ENCODE measurements around the gene C2CD3.

The C2CD3 gene

GRCh38 chr11:73999581-74000306, 171.1 kb downstream of the C2CD3 start:
- Histone ChIP-seq H3K27ac (ENCODE audit: low read length) (no peak overlapping the region), H3K36me3 (replicated peaks; ENCODE audit: low read depth, low read length) (no peaks in the 10 kb centered on the region), H4K20me1 (ENCODE audit: insufficient read depth, low read length) (no peaks in the 10 kb centered on the region), H3K4me3 (ENCODE audit: low read length) (no peak overlapping the region), H3K4me2 (ENCODE audit: low read length) (no peak overlapping the region), H3K9me3 (ENCODE audit: insufficient read depth, low read length) (no peaks in the 10 kb centered on the region), H3K79me2 (ENCODE audit: low read length) (no peaks in the 10 kb centered on the region), H3K9ac (ENCODE audit: low read length) (no peak overlapping the region), H3K4me1 (ENCODE audit: low read length) (peaks cover 38% of the 10 kb centered on the region), H2AFZ (ENCODE audit: low read depth, low read length) (no peak overlapping the region), H3K27me3 (ENCODE audit: low read depth, low read length) (no peaks in the 10 kb centered on the region)
- TF ChIP-seq, protein P1, sequence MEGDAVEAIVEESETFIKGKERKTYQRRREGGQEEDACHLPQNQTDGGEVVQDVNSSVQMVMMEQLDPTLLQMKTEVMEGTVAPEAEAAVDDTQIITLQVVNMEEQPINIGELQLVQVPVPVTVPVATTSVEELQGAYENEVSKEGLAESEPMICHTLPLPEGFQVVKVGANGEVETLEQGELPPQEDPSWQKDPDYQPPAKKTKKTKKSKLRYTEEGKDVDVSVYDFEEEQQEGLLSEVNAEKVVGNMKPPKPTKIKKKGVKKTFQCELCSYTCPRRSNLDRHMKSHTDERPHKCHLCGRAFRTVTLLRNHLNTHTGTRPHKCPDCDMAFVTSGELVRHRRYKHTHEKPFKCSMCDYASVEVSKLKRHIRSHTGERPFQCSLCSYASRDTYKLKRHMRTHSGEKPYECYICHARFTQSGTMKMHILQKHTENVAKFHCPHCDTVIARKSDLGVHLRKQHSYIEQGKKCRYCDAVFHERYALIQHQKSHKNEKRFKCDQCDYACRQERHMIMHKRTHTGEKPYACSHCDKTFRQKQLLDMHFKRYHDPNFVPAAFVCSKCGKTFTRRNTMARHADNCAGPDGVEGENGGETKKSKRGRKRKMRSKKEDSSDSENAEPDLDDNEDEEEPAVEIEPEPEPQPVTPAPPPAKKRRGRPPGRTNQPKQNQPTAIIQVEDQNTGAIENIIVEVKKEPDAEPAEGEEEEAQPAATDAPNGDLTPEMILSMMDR (IDR thresholded peaks at IDR 0.05; ENCODE audit: low read depth, low read length) = no peak
- TF ChIP-seq EZH2phosphoT487 (IDR thresholded peaks at IDR 0.05; ENCODE audit: low read depth) = no peak

- H3K9ac ChIP-seq (ENCODE audit: low read length) = no peak overlapping the region
- H3K9me3 ChIP-seq (ENCODE audit: insufficient read depth, low read length) = no peaks in the 10 kb centered on the region
- no peak overlapping the region for H3K4me2 ChIP-seq (ENCODE audit: low read length)
- no peaks in the 10 kb centered on the region for H3K27me3 ChIP-seq (ENCODE audit: low read depth, low read length)
- TF ChIP-seq, protein P1 (IDR thresholded peaks at IDR 0.05; ENCODE audit: low read depth, low read length) = no peak
- no peaks in the 10 kb centered on the region for H4K20me1 ChIP-seq (ENCODE audit: insufficient read depth, low read length)
- H3K79me2 ChIP-seq (ENCODE audit: low read length) = no peaks in the 10 kb centered on the region
- H3K4me3 ChIP-seq (ENCODE audit: low read length) = no peak overlapping the region
- peaks cover 45% of the 10 kb centered on the region for H3K4me1 ChIP-seq (ENCODE audit: low read length)
- no peak overlapping the region for H2AFZ ChIP-seq (ENCODE audit: low read depth, low read length)
- H3K36me3 ChIP-seq (replicated peaks; ENCODE audit: low read depth, low read length) = no peaks in the 10 kb centered on the region
- H3K27ac ChIP-seq (ENCODE audit: low read length) = no peak overlapping the region
These were observed 171.8 kb downstream of the C2CD3 start for GRCh38 chr11:73998846-73999575.

DNA sequence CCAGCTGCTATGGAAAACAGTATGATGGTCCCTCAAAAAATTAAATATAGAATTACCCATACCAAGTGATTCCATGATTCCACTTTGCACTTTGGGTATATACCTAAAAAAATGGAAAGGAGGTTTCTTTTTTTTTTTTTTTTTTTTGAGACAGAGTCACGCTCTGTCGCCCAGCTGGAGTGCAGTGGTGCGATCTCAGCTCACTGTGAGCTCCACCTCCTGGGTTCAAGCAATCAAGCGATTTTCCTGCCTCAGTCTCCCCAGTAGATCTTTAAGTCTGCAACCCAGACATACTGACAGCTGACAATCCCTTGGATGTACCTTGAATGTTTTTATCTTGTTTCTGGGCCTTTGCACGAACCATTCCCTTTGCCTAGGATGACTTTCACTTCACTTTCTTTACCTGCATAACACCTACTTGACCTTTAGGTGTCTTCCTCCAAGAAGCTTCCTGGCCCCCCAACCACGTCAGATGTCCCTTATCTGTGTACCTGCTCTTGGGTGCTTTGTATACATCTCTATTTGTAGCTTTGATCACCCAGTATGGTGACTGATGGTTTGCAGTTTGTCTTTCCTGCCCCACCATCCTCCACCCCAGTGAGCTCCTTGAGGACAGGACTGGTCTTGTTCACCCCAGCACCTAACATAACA, 173.6 kb downstream of the C2CD3 start:
- H3K9ac ChIP-seq (ENCODE audit: low read length) = no peak overlapping the region
- no peaks in the 10 kb centered on the region for H3K79me2 ChIP-seq (ENCODE audit: low read length)
- H2AFZ ChIP-seq (ENCODE audit: low read depth, low read length) = no peak overlapping the region
- H4K20me1 ChIP-seq (ENCODE audit: insufficient read depth, low read length) = no peaks in the 10 kb centered on the region
- H3K4me2 ChIP-seq (ENCODE audit: low read length) = peak overlapping the region; percentile 56
- H3K4me1 ChIP-seq (ENCODE audit: low read length) = peaks cover 62% of the 10 kb centered on the region
- H3K36me3 ChIP-seq (replicated peaks; ENCODE audit: low read depth, low read length) = no peaks in the 10 kb centered on the region
- H3K27me3 ChIP-seq (ENCODE audit: low read depth, low read length) = no peaks in the 10 kb centered on the region
- peak overlapping the region; percentile 10; the same call in 1 of the 2 replicates for H3K4me3 ChIP-seq (ENCODE audit: low read length)
- H3K9me3 ChIP-seq (ENCODE audit: insufficient read depth, low read length) = no peaks in the 10 kb centered on the region
- no peak for TF ChIP-seq EZH2phosphoT487 (IDR thresholded peaks at IDR 0.05; ENCODE audit: low read depth)
- H3K27ac ChIP-seq (ENCODE audit: low read length) = no peak overlapping the region

- Histone ChIP-seq H2AFZ (ENCODE audit: low read depth, low read length) (no peak overlapping the region), H4K20me1 (ENCODE audit: insufficient read depth, low read length) (no peaks in the 10 kb centered on the region), H3K9ac (ENCODE audit: low read length) (no peak overlapping the region), H3K4me1 (ENCODE audit: low read length) (peaks cover 70% of the 10 kb centered on the region), H3K27me3 (ENCODE audit: low read depth, low read length) (no peaks in the 10 kb centered on the region), H3K4me3 (ENCODE audit: low read length) (no peak overlapping the region), H3K79me2 (ENCODE audit: low read length) (no peaks in the 10 kb centered on the region), H3K36me3 (replicated peaks; ENCODE audit: low read depth, low read length) (no peaks in the 10 kb centered on the region), H3K9me3 (ENCODE audit: insufficient read depth, low read length) (no peaks in the 10 kb centered on the region), H3K27ac (ENCODE audit: low read length) (peak overlapping the region; percentile 55), H3K4me2 (ENCODE audit: low read length) (peak overlapping the region; percentile 56)
- TF ChIP-seq, protein P1 (IDR thresholded peaks at IDR 0.05; ENCODE audit: low read depth, low read length) = no peak
- no peak for TF ChIP-seq EZH2phosphoT487 (IDR thresholded peaks at IDR 0.05; ENCODE audit: low read depth)
These were observed 174.5 kb downstream of the C2CD3 start for GRCh38 chr11:73996161-73996747.
